HG02623 (cell line): ENCODE measurements around the gene PKM.

ENCODE experiments used
- ATAC-seq: cut with Tn5 transposase; IDR thresholded peaks from one replicate; pipeline ENCODE4 v1.9.1; 2021; ENCODE audit warnings: moderate library complexity; ENCODE audit not compliant: unreplicated experiment

PKM gene

GRCh38 chr15:72161361-72162132 lies 69.4 kb downstream of the PKM start:
- ATAC-seq: no peak

- no peak for ATAC-seq
These were observed 70.2 kb downstream of the PKM start for GRCh38 chr15:72160696-72161245.

GRCh38 chr15:72156928-72157327 lies 74.1 kb downstream of the PKM start:
- no peak for ATAC-seq

GRCh38 chr15:72155635-72156616 lies 75.1 kb downstream of the PKM start:
- ATAC-seq: no peak

- ATAC-seq: no peak
These were observed 75.9 kb downstream of the PKM start for GRCh38 chr15:72155003-72155621.

GRCh38 chr15:72154316-72154715 lies 76.7 kb downstream of the PKM start:
- no peak for ATAC-seq

- no peak for ATAC-seq
These were observed 77.6 kb downstream of the PKM start for GRCh38 chr15:72153269-72154000.
